IMR-90 (cell line): ENCODE results near the gene CHD9. TPM values are rescaled to one million over a fixed set of nuclear protein-coding genes. Genes with fewer than 3 reads are reported as not detected.

Source experiments
- ATAC-seq: fragments of 200-7000 bp; cut with Tn5 transposase; 2 replicates; pipeline ENCODE4 v1.9.1; 2020; ENCODE audit warnings: low read depth, mild to moderate bottlenecking, moderate library complexity
- BruUV-seq: library from RNA; stranded (reverse); fragments of 400-500 nt; replicated peaks from 2 replicates; lab custom pipeline; 2021; lab: Mats Ljungman, UMichigan
- CTCF ChIA-PET: fragments of 300-600 bp; formaldehyde crosslinking; extraction: SDS; loops from one replicate; lab custom pipeline; 2021; ENCODE audit warnings: antibody characterized with exemption; lab: Yijun Ruan, JAX
- POLR2A ChIA-PET: fragments of 300-600 bp; sonication (Branson Sonifier 250); formaldehyde crosslinking; loops from one replicate; lab custom pipeline; 2022; ENCODE audit warnings: antibody characterized with exemption; ENCODE audit not compliant: unreplicated experiment; lab: Charles Lee
- DNase-seq: peaks from one replicate; pipeline ENCODE4 v3.0.0; 2013
- H2AFZ ChIP-seq: replicated peaks from 2 replicates; pipeline ENCODE3; 2013; ENCODE audit warnings: low read length, mild to moderate bottlenecking; ENCODE audit not compliant: poor library complexity
- H2AK5ac ChIP-seq: 2 replicates; pipeline ENCODE4 v1.6.1; 2013; ENCODE audit warnings: low read depth, low read length, inconsistent platforms
- H2AK9ac ChIP-seq: replicated peaks from 2 replicates; pipeline ENCODE3; 2013; ENCODE audit warnings: mild to moderate bottlenecking, low read depth, low read length, moderate library complexity; ENCODE audit not compliant: poor library complexity
- H2BK120ac ChIP-seq: 2 replicates; pipeline ENCODE4 v1.6.1; 2013; ENCODE audit warnings: low read depth, low read length, inconsistent platforms
- H2BK15ac ChIP-seq: 3 replicates; pipeline ENCODE4 v1.6.1; 2013; ENCODE audit warnings: low read depth, low read length, inconsistent platforms
- H2BK20ac ChIP-seq: 2 replicates; pipeline ENCODE4 v1.6.1; 2013; ENCODE audit warnings: low read depth, mild to moderate bottlenecking, inconsistent platforms, low read length, moderate library complexity
- H2BK5ac ChIP-seq: 2 replicates; pipeline ENCODE4 v1.6.1; 2013; ENCODE audit warnings: mild to moderate bottlenecking, low read depth, low read length, inconsistent platforms; ENCODE audit not compliant: poor library complexity, severe bottlenecking
- H3K14ac ChIP-seq: replicated peaks from 2 replicates; pipeline ENCODE4 v1.6.1; 2013; ENCODE audit warnings: low read depth, low read length, inconsistent platforms
- H3K18ac ChIP-seq: 2 replicates; pipeline ENCODE4 v1.6.1; 2013; ENCODE audit warnings: low read depth, low read length, control low read depth
- H3K23ac ChIP-seq: 2 replicates; pipeline ENCODE4 v1.6.1; 2013; ENCODE audit warnings: low read depth, low read length, inconsistent platforms
- H3K27ac ChIP-seq: 2 replicates; pipeline ENCODE4 v1.5.1; 2013; ENCODE audit warnings: mild to moderate bottlenecking, control low read depth, low read length; ENCODE audit not compliant: insufficient read depth
- H3K27me3 ChIP-seq: 2 replicates; pipeline ENCODE4 v1.6.1; 2013; ENCODE audit warnings: low read length; ENCODE audit not compliant: control insufficient read depth, insufficient read depth
- H3K36me3 ChIP-seq: 2 replicates; pipeline ENCODE4 v1.6.1; 2013; ENCODE audit warnings: low read length, mixed read lengths; ENCODE audit not compliant: control insufficient read depth, insufficient read depth
- H3K4ac ChIP-seq: 2 replicates; pipeline ENCODE4 v1.6.1; 2013; ENCODE audit warnings: low read depth, low read length, inconsistent platforms
- H3K4me1 ChIP-seq: 2 replicates; pipeline ENCODE4 v1.6.1; 2013; ENCODE audit warnings: low read length, mixed read lengths; ENCODE audit not compliant: control insufficient read depth, insufficient read depth
- H3K4me2 ChIP-seq: 2 replicates; pipeline ENCODE4 v1.6.1; 2013; ENCODE audit warnings: low read depth, mild to moderate bottlenecking, control low read depth, low read length, moderate library complexity
- H3K4me3 ChIP-seq: 2 replicates; pipeline ENCODE4 v1.5.1; 2013; ENCODE audit warnings: low read depth, mild to moderate bottlenecking, control low read depth, low read length, moderate library complexity; ENCODE audit not compliant: insufficient read depth
- H3K56ac ChIP-seq: 2 replicates; pipeline ENCODE4 v1.6.1; 2013; ENCODE audit warnings: low read length, inconsistent platforms; ENCODE audit not compliant: insufficient read depth; ENCODE audit errors: extremely low read depth
- H3K79me1 ChIP-seq, 2 experiments: 2 replicates each; pipeline ENCODE4 v1.6.1; 2013; ENCODE audit warnings: low read length in 2 of 2, inconsistent platforms in 1 of 2, low read depth in 1 of 2
- H3K9ac ChIP-seq: 2 replicates; pipeline ENCODE4 v1.6.1; 2013; ENCODE audit warnings: low read depth, low read length, control low read depth
- H3K9me1 ChIP-seq: 2 replicates; pipeline ENCODE4 v1.6.1; 2013; ENCODE audit warnings: low read length, inconsistent platforms; ENCODE audit not compliant: insufficient read depth
- H3K9me3 ChIP-seq: 2 replicates; pipeline ENCODE4 v1.6.1; 2013; ENCODE audit warnings: low read length; ENCODE audit not compliant: control insufficient read depth, insufficient read depth
- H4K20me1 ChIP-seq: 2 replicates; pipeline ENCODE4 v1.6.1; 2013; ENCODE audit warnings: low read length, inconsistent platforms; ENCODE audit not compliant: insufficient read depth
- H4K5ac ChIP-seq: 2 replicates; pipeline ENCODE4 v1.6.1; 2013; ENCODE audit warnings: mild to moderate bottlenecking, low read depth, low read length, control low read depth
- H4K8ac ChIP-seq, 2 experiments: 2 replicates each; pipeline ENCODE4 v1.6.1; 2013; ENCODE audit warnings: low read depth in 2 of 2, low read length in 2 of 2, control low read depth in 1 of 2, inconsistent platforms in 1 of 2
- H4K91ac ChIP-seq: 2 replicates; pipeline ENCODE4 v1.6.1; 2013; ENCODE audit warnings: low read depth, low read length, inconsistent platforms; ENCODE audit not compliant: insufficient read depth
- MAZ ChIP-seq: IDR thresholded peaks from 2 replicates; pipeline ENCODE4 v1.6.1; 2012; ENCODE audit warnings: low read depth, mild to moderate bottlenecking, low read length, improper control_type of control experiment, moderate library complexity, borderline replicate concordance
- MXI1 ChIP-seq: IDR thresholded peaks from 2 replicates; pipeline ENCODE4 v1.6.1; 2012; ENCODE audit warnings: low read depth, mild to moderate bottlenecking, low read length, moderate library complexity, borderline replicate concordance
- POLR2A ChIP-seq: IDR thresholded peaks from 2 replicates; pipeline ENCODE4 v1.6.1; 2012; ENCODE audit warnings: mild to moderate bottlenecking, low read depth, low read length
- WGBS, 2 experiments: methylation state at CpG; one replicate each; pipeline versions ENCODE4 v1.1.5 to v1.1.7; 2013; ENCODE audit warnings: missing lambda C conversion rate in 2 of 2; ENCODE audit not compliant: insufficient read length in 1 of 2; ENCODE audit errors: extremely low coverage in 2 of 2; 5-methylcytosine and 5-hydroxymethylcytosine counted together
- dilution Hi-C: fragments of 300-500 bp; cut with HindIII; formaldehyde crosslinking; loops from one replicate; pipeline ENCODE4 v1.14.3; 2018; ENCODE audit warnings: low sequenced_read_pairs; ENCODE audit not compliant: unreplicated experiment
- in situ Hi-C: fragments of 300-500 bp; cut with MboI; formaldehyde crosslinking; loops from 3 replicates; pipeline ENCODE4 v1.14.3; 2019; ENCODE audit warnings: low sequenced_read_pairs, inconsistent platforms, mixed read lengths
- intact Hi-C: fragments of 100-400 bp; cut with micrococcal nuclease; formaldehyde crosslinking; loops from 2 replicates; pipeline ENCODE4 v1.10.0; 2022
- polyA plus RNA-seq, 3 experiments: library from polyadenylated mRNA; depleted of rRNA; stranded (reverse); fragments of >200 nt; gene quantifications; 2 replicates each; pipeline ENCODE4 v1.2.3, GENCODE V29; 2012; ENCODE audit warnings: low replicate concordance in 1 of 3
- total RNA-seq: library from RNA; depleted of rRNA; stranded (reverse); fragments of >200 nt; gene quantifications from 2 replicates; pipeline ENCODE4 v1.2.3, GENCODE V29; 2012

CHD9 gene
- total and polyA plus RNA-seq, 2 of the 4 experiments (the other 2 are of a cell fraction): 9.1 to 48.8 TPM

- Histone ChIP-seq H2AFZ (no peak overlapping the region), H3K27me3 (no peaks in the 10 kb centered on the region), H3K4me3 (no peak overlapping the region), H3K56ac (no peak overlapping the region), H3K9me1 (no peaks in the 10 kb centered on the region), H4K20me1 (no peaks in the 10 kb centered on the region), H3K9ac (no peak overlapping the region), H3K4me2 (no peak overlapping the region), H3K23ac (no peak overlapping the region), H2BK120ac (no peak overlapping the region), H3K14ac (no peak overlapping the region), H4K91ac (no peak overlapping the region), H2AK9ac (no peak overlapping the region), H3K18ac (no peak overlapping the region), H3K27ac (no peak overlapping the region), H3K79me1 (no peaks in the 10 kb centered on the region; a peak in 1 of 4 replicates), H2AK5ac (no peak overlapping the region), H3K36me3 (peaks cover 20% of the 10 kb centered on the region), H2BK15ac (no peak overlapping the region), H3K4ac (no peak overlapping the region), H2BK20ac (no peak overlapping the region), H4K5ac (no peak overlapping the region), H3K9me3 (no peaks in the 10 kb centered on the region), H2BK5ac (no peak overlapping the region), H3K4me1 (no peaks in the 10 kb centered on the region), H4K8ac (no peak overlapping the region)
- intact Hi-C loops (loop anchor here (2.0 kb wide), 2 partner anchors 151 to 227 kb away; partner anchors contain the start of gene CHD9), dilution Hi-C loops (no loop called here), in situ Hi-C loops (no loop called here)
- ChIA-PET CTCF (interaction anchor here (0.6 to 1.1 kb wide), 3 partner anchors 73 to 305 kb away, joined by 3 read pairs; no protein-coding TSS in a partner anchor), POLR2A (interaction anchor here (0.6 kb wide), 1 partner anchor 21 kb away, joined by 5 read pairs; no protein-coding TSS in a partner anchor)
- TF ChIP-seq POLR2A (no peak), MXI1 (no peak), MAZ (no peak)
- no peak for DNase-seq
- 86 to 100% methylated on average over 1 of the region's 2 CpGs for WGBS, 2 experiments
- no peak for ATAC-seq
- BruUV-seq: no TSS peak
Observed at GRCh38 chr16:53281859-53282258, 227.1 kb downstream of the CHD9 start.
